HG03460 (cell line): ENCODE measurements around the gene SNORC.

ENCODE experiments used
- ATAC-seq: cut with Tn5 transposase; IDR thresholded peaks from one replicate; pipeline ENCODE4 v1.9.1; 2021; ENCODE audit not compliant: unreplicated experiment

The SNORC gene

GRCh38 chr2:232925153-232925820 is 55.2 kb downstream of the SNORC start:
- no peak for ATAC-seq

GRCh38 chr2:232925821-232926156 is 55.7 kb downstream of the SNORC start:
- ATAC-seq: no peak

- no peak for ATAC-seq
These were observed 56.4 kb downstream of the SNORC start for GRCh38 chr2:232926431-232926939.

- ATAC-seq: no peak
These were observed 57.1 kb downstream of the SNORC start for GRCh38 chr2:232927032-232927792.

- no peak for ATAC-seq
These were observed 57.9 kb downstream of the SNORC start for GRCh38 chr2:232927793-232928550.
